Midbrain (tissue), 1 donor: ENCODE data around the gene HK1.

Experiments
- DNase-seq: peaks from one replicate; lab custom pipeline; 2025; lab: John Stamatoyannopoulos, UW

The HK1 gene

DNA sequence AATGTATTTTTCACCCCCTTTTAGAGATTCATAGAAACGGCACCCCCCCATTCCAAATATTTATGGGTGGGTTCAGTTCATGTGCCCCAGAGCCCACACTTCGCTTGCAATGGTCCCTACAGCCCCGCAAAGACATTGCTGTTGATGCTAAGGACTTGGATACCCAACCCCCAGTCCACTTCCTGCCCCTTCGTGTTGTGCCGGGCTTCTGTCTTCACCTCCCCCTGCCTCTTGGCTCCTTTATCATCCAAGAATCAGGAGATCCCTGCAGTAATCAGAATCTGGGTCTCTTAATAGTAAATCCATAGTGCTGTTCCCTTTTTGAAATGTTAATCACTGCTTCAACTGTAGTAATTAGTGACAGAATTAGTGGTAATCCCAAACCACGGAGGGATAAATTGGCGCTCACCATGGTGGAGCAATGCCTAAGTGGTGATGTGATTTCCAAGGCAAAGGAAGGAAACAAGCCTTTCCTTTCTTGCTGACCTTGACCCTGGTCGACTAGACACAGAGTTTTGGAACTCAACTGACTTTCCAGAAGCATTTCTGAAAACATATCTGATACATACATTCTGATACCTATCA is 67.7 kb downstream of the HK1 start:
- no peak for DNase-seq

GRCh38 chr10:69346776-69347175 is 68.5 kb downstream of the HK1 start:
- DNase-seq = no peak

DNA sequence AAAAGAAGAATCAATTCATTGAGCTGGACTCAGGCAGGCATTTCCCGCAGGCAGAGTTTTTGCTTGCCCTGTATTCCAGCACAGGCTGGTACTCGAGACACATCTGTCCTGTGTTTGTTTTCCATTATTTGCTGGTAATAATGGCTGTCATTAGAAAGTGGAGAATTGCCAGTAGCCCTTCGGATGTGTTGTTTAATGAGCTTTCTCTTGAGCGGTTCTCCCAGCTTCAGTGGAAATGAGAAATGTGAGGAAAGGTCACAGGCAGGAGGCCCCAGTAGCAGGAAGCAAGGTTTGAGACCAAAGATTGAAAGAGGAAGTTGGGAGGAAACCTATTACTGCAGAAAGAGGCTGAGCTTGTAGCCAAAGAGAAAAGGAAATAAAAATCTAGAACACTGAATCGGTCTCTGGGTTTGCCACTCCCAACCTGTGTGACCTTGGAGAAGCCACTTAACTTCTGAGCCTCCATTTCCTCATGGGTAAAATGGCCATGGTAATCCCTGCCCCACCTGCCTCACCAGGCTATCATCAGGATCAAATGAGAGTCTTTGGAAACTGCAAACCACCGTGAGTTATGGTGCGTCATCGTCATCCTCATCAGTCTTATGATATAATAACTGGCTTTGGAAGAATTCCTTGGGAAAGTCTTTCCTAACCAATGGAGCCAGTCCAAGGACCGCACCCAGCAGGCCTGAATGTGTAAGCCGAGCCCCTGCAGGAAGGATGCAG is 70.7 kb downstream of the HK1 start:
- DNase-seq = no peak

DNA sequence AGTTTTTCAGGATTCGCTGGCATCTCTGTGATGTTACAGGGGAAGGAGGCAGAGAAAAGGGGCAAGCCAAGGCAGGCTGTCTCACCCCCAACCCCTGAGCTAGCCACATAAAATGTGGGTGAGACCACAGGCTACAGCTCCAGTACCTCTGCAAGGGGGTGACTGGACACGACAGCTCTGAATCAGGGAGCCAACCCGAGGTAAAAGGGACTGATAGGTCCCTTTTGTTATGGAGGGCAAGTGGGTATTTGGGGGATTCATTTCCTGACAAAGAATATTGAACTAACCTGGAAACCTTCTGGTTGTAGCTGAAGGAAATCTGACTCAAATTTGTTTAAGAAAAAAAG is 71.2 kb downstream of the HK1 start:
- no peak for DNase-seq

DNA sequence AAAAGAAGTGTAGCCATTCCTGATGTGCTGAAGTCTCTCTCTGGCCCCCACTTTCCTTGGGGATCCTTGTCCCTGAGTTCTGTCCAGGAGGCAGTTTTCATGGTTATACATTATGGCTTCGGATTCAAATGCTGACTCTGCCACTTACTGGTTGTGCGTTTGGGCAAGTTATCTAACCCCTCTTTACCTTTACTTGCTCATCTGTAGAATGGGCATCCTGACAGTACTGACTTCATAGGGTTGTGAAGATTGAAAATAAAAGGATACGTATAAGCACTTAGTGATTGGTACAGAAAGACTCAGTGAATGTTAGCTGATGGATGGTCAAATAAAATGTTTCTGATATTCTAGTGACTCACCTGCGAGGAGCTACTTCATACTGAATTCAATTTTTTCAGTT is 73.3 kb downstream of the HK1 start:
- no peak for DNase-seq

GRCh38 chr10:69352569-69353264 is 74.4 kb downstream of the HK1 start:
- no peak for DNase-seq

GRCh38 chr10:69353977-69354635 is 75.8 kb downstream of the HK1 start:
- DNase-seq = no peak

DNA sequence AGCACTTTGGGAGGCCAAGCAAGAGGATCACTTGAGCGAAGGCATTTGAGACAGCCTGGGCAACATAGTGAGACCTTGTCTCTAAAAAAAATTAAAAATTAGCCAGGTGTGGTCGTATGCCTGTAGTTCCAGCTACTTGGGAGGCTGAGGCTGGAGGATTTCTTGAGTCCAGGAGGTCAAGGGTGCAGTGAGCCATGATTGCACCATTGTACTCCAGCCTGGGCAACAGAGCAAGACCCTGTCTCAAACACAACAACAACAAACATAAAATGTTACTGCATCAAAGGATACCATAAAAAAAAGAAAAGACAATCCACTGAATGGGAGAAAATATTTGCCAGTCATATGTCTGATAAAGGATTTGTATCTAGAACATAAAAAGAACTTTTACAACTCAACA is 77.9 kb downstream of the HK1 start:
- DNase-seq = no peak

GRCh38 chr10:69358148-69358795 is 80.0 kb downstream of the HK1 start:
- no peak for DNase-seq

DNA sequence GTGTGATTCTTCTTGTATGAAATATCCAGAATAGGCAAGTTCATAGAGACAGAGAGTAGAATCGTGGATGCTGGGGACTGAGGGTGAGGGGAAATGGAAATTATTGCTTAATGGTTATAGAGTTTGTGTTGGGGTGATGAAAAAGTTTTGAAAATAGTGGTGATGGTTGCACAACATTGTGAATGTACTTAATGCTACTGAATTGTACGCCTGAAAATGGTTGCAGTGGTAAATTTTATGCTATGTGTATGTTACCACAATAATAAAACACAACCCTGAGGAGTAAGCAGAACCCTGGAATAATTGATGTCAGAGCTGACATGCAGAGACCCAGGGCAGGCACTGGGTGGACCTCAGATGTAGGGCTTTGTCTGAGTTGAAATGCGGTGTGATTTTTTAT is 80.9 kb downstream of the HK1 start:
- DNase-seq = no peak

- DNase-seq = no peak
Measured at GRCh38 chr10:69359594-69359993, 81.3 kb downstream of the HK1 start.

GRCh38 chr10:69360485-69361302 is 82.4 kb downstream of the HK1 start:
- no peak for DNase-seq

GRCh38 chr10:69361303-69361614 is 83.0 kb downstream of the HK1 start:
- no peak for DNase-seq

DNA sequence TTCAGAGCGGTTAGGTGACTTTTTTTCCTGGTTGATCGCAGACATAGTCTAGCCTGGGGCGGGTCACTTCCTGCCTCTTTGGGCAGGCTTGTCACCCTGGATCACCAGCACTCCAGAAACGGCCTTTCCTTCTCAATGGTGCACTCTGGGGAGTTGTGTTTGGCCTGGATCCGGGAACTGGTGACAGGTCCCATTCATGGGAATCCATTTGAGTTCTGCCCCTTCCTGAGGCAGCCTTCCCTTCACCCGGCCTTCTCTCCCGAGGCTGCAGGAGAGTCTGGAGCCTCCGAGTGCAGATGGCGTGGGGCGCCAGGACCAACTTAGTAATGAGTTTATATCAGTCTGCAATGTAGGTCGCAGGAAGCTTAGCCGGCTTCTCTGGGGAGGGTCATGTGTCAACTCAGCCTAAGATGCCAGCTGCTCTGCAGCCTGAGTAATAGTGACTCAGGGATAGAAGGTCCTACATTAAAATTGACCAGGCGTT is 84.2 kb downstream of the HK1 start:
- DNase-seq = no peak

DNA sequence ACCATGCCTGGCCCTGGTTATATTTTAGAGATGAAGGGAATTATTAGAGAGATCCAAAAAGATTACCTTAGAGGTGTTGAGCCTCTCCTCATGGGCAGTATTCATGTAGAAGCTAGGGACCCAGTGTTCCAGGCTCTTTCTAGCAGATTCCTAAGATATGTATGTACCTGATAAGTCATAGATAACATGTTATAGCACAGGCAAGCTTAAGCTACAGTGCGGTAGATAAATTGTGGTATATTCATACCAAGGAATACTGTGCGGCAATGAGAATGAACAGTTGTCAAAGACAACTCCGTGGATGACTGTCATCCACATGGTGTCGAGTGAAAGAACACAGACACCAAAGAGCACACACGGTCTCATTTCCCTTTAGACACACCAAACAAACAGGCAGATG is 85.4 kb downstream of the HK1 start:
- DNase-seq = no peak

DNA sequence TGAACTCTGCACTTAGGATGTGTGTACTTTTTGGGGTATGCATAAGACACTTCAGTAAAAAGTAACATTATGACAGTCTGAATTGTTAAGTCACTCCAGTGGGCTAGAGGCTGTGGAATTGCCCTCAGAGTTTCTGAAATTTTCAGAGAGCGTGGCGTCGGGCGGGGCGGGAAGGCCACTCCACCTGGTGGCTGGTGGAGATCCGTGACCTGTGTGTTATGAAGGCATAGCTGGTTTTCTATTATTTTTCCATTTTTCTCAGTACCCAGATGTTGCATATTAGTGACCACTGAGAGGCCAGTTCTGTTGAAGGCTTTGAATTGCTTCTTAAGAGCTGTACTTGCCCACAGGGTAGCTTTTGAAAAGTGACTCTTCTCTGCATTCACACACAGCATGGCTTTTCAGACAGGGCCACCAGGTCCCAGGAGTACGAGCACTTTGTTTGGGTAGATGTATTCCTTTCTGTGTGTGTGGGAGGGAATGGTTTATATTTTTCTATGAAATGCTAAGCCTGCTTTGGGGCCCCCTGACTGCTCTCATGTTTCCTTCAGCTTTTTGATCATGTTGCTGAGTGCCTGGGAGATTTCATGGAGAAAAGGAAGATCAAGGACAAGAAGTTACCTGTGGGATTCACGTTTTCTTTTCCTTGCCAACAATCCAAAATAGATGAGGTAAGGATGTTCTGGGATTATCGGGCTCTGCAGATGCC is 86.1 kb downstream of the HK1 start:
- no peak for DNase-seq

DNA sequence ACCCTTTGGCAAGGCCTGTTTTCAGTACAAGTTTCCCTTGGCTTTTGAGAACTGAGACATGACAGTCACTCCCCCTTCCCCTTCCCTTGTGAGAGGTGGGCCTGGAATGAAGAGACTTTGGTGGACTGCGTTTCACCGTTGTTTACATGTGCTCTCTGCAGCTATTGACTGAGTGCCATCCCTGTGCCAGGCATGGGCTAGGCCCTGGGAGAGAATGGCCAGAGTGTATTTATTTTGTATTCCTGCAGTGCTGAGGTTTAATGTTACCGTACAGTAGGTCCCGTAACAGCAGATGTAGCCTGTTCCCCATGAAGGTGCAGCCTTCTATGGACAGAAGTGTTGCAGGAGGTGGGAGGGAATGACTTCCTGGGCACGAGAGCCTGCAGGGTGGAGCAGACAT is 88.4 kb downstream of the HK1 start:
- DNase-seq = no peak

GRCh38 chr10:69367469-69367868 is 89.2 kb downstream of the HK1 start:
- no peak for DNase-seq

- DNase-seq = no peak
Measured at GRCh38 chr10:69372126-69372980, 94.1 kb downstream of the HK1 start.

DNA sequence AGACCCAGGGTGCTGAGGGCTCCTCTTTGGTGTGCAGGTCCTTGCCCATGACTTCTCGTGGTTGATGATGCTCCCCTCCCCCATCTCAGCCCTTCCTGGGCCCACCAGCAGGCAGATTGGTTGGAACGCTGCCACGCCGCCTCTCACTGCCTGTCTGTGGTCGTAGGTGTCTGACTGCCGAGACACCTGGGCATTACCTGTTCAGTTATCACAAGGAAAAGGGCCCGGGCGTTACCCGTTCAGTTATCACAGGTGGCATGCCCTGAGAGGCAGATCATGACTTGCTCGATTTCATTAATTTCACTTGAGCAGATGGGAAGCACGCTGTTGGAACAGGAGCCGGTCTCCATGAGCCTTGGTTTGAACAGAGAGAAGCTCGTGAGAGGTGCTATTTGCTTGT is 95.9 kb downstream of the HK1 start:
- DNase-seq = no peak
